GM12878 (cell line): ENCODE data around the gene GRIN2A. TPM values are rescaled to one million over a fixed set of nuclear protein-coding genes. Genes with fewer than 3 reads are reported as not detected.

Experiments used
- ATAC-seq: fragments of 200-7000 bp; cut with Tn5 transposase; 3 replicates; pipeline ENCODE4 v1.9.1; 2020; ENCODE audit warnings: mild to moderate bottlenecking, moderate library complexity
- BruUV-seq: library from RNA; stranded (reverse); fragments of 400-500 nt; replicated peaks from 2 replicates; lab custom pipeline; 2021; lab: Mats Ljungman, UMichigan
- CTCF ChIA-PET: fragments of 300-600 bp; sonication (Branson Sonifier 250); formaldehyde crosslinking; extraction: SDS; loops from one replicate; lab custom pipeline; 2021; ENCODE audit warnings: inconsistent platforms; lab: Yijun Ruan, JAX
- POLR2A ChIA-PET: fragments of 350-600 bp; formaldehyde crosslinking; extraction: SDS; loops from one replicate; lab custom pipeline; 2021; ENCODE audit warnings: inconsistent platforms; lab: Charles Lee
- RAD21 ChIA-PET: fragments of 300-600 bp; sonication (Branson Sonifier 250); formaldehyde crosslinking; loops from one replicate; lab custom pipeline; 2023; ENCODE audit warnings: antibody characterized with exemption; ENCODE audit not compliant: unreplicated experiment; lab: Charles Lee
- SMC1A ChIA-PET: fragments of 300-600 bp; sonication (Branson Sonifier 250); formaldehyde crosslinking; loops from one replicate; lab custom pipeline; 2023; ENCODE audit not compliant: unreplicated experiment, uncharacterized antibody; lab: Charles Lee
- DNase-seq: peaks from one replicate; pipeline ENCODE4 v3.0.0-alpha.2; 2011; ENCODE audit warnings: low read depth, low spot score
- FAIRE-seq: peaks from 3 replicates; lab custom pipeline; 2011; peaks lifted over from hg19 to GRCh38; lab: Jason Lieb, UNC
- H2AFZ ChIP-seq: 2 replicates; pipeline ENCODE4 v1.6.0; 2011; ENCODE audit warnings: low read depth, low read length, control low read depth; ENCODE audit not compliant: control insufficient read depth
- H3K27ac ChIP-seq: 2 replicates; pipeline ENCODE4 v1.5.1; 2011; ENCODE audit warnings: control low read depth; ENCODE audit not compliant: control insufficient read depth, insufficient read depth
- H3K27me3 ChIP-seq, 2 experiments: replicated peaks in 1 of 2; 2 replicates each; pipeline versions ENCODE4 v1.6.0 to v1.6.1; 2011; ENCODE audit warnings: low read length in 1 of 2; ENCODE audit not compliant: control insufficient read depth in 2 of 2, insufficient read depth in 2 of 2
- H3K36me3 ChIP-seq, 2 experiments: 2 replicates each; pipeline ENCODE4 v1.5.1; 2011; ENCODE audit warnings: low read length in 1 of 2; ENCODE audit not compliant: control insufficient read depth in 2 of 2, insufficient read depth in 2 of 2
- H3K4me1 ChIP-seq: 2 replicates; pipeline ENCODE4 v1.6.1; 2011; ENCODE audit warnings: mild to moderate bottlenecking, low read length, moderate library complexity, mixed read lengths; ENCODE audit not compliant: control insufficient read depth, insufficient read depth
- H3K4me2 ChIP-seq: 2 replicates; pipeline ENCODE4 v1.6.0; 2011; ENCODE audit warnings: control low read depth; ENCODE audit not compliant: control insufficient read depth, insufficient read depth
- H3K4me3 ChIP-seq: fragments of 200-600 bp; sonication (generic); 2 replicates; pipeline ENCODE4 v1.5.1; 2016
- H3K79me2 ChIP-seq: 2 replicates; pipeline ENCODE4 v1.6.0; 2011; ENCODE audit warnings: low read length; ENCODE audit not compliant: control insufficient read depth, insufficient read depth
- H3K9ac ChIP-seq: 2 replicates; pipeline ENCODE4 v1.8.0; 2011; ENCODE audit warnings: low read length, control low read depth, mixed read lengths; ENCODE audit not compliant: control insufficient read depth, insufficient read depth
- H3K9me3 ChIP-seq: replicated peaks from 3 replicates; pipeline ENCODE4 v1.5.1; 2011; ENCODE audit warnings: mild to moderate bottlenecking, low read length; ENCODE audit not compliant: control insufficient read depth, insufficient read depth
- H4K20me1 ChIP-seq: 2 replicates; pipeline ENCODE4 v1.6.0; 2011; ENCODE audit not compliant: control insufficient read depth, insufficient read depth
- ATF7 ChIP-seq: fragments of 450-650 bp; IDR thresholded peaks from 2 replicates; pipeline ENCODE4 v1.6.1; 2016; ENCODE audit warnings: low read depth, mild to moderate bottlenecking
- BRCA1 ChIP-seq: IDR thresholded peaks from 2 replicates; pipeline ENCODE4 v1.6.1; 2011; ENCODE audit warnings: low read depth, low read length, improper control_type of control experiment
- CBFB ChIP-seq: IDR thresholded peaks from 2 replicates; pipeline ENCODE4 v1.6.1; 2016; ENCODE audit warnings: antibody characterized with exemption, low read depth
- CBX5 ChIP-seq: sonication (generic); IDR thresholded peaks from 2 replicates; pipeline ENCODE4 v1.6.1; 2016; ENCODE audit warnings: low read depth, moderate library complexity, mild to moderate bottlenecking, inconsistent platforms
- CHD4 ChIP-seq: fragments of 200-600 bp; sonication (generic); IDR thresholded peaks from 2 replicates; pipeline ENCODE4 v1.6.1; 2016; ENCODE audit warnings: mild to moderate bottlenecking
- EP300 ChIP-seq, 2 experiments: fragments of 150-350 bp in 1 of 2; IDR thresholded peaks; 2 replicates each; pipeline ENCODE4 v1.6.1; 2011 to 2012; ENCODE audit warnings: low read depth in 2 of 2, low read length in 2 of 2, borderline replicate concordance in 1 of 2, improper control_type of control experiment in 1 of 2, inconsistent platforms in 1 of 2; ENCODE audit not compliant: control insufficient read depth in 1 of 2
- ETV6 ChIP-seq, 2 experiments: fragments of 450-650 bp in 1 of 2; IDR thresholded peaks in 1 of 2; conservative IDR thresholded peaks in 1 of 2; 2 replicates each; pipeline ENCODE4 v1.6.1; 2014; ENCODE audit warnings: antibody characterized with exemption in 1 of 2, borderline replicate concordance in 1 of 2, low read depth in 1 of 2, mild to moderate bottlenecking in 1 of 2, moderate library complexity in 1 of 2
- FOXM1 ChIP-seq: IDR thresholded peaks from 2 replicates; pipeline ENCODE4 v1.6.1; 2012; ENCODE audit warnings: low read depth, mild to moderate bottlenecking, inconsistent platforms, low read length, moderate library complexity
- MTA2 ChIP-seq: fragments of 450-650 bp; IDR thresholded peaks from 2 replicates; pipeline ENCODE4 v1.6.1; 2016; ENCODE audit warnings: low read depth, mild to moderate bottlenecking, moderate library complexity
- NFIC ChIP-seq: IDR thresholded peaks from 2 replicates; pipeline ENCODE4 v1.6.1; 2012; ENCODE audit warnings: low read depth, mild to moderate bottlenecking, inconsistent platforms, low read length, moderate library complexity
- POU2F2 ChIP-seq: IDR thresholded peaks from 3 replicates; pipeline ENCODE4 v1.6.1; 2011; ENCODE audit warnings: low read depth, mild to moderate bottlenecking, low read length, borderline replicate concordance
- RBBP5 ChIP-seq: fragments of 200-600 bp; sonication (generic); conservative IDR thresholded peaks from 2 replicates; pipeline ENCODE4 v1.6.1; 2016
- SMAD1 ChIP-seq: fragments of 450-650 bp; IDR thresholded peaks from 2 replicates; pipeline ENCODE4 v1.6.1; 2018; ENCODE audit warnings: mild to moderate bottlenecking, low read depth; ENCODE audit not compliant: partially characterized antibody
- SP1 ChIP-seq: IDR thresholded peaks from one replicate; pipeline ENCODE4 v1.6.1; 2011; ENCODE audit warnings: low read depth, low read length
- ZNF274 ChIP-seq: IDR thresholded peaks from one replicate; pipeline ENCODE4 v1.8.0; 2011; ENCODE audit not compliant: insufficient read length, insufficient read depth
- WGBS: methylation state at CpG from one replicate; pipeline ENCODE4 v1.1.6; 2016; ENCODE audit warnings: low lambda C conversion rate; ENCODE audit not compliant: insufficient replicate concordance, insufficient coverage; ENCODE audit errors: missing lambda C conversion rate; 5-methylcytosine and 5-hydroxymethylcytosine counted together
- in situ Hi-C: fragments of 300-500 bp; cut with MboI; formaldehyde crosslinking; loops from 9 replicates; pipeline ENCODE4 v1.14.3; 2018; ENCODE audit warnings: mixed read lengths
- intact Hi-C: fragments of 100-400 bp; cut with micrococcal nuclease; formaldehyde crosslinking; loops from one replicate; pipeline ENCODE4 v1.14.2; 2022; ENCODE audit not compliant: unreplicated experiment
- polyA plus RNA-seq, 11 experiments: library from polyadenylated mRNA; depleted of rRNA in 4 of 11; unstranded in 6 of 11; stranded (reverse) in 5 of 11; fragments of >200 nt; fragmentation: Nextera tagmentation in 4 of 11; fragmentation: Illumina TruSeq in 1 of 11; extraction: Ambion mirVana in 4 of 11; extraction: Trizol in 1 of 11; gene quantifications; 1 replicate in 1 of 11; 2 replicates in 10 of 11; pipeline versions ENCODE4 v1.2.1 to v1.2.3, GENCODE V29; 2011 to 2016; ENCODE audit warnings: inconsistent platforms in 2 of 11, missing spikeins in 2 of 11, low read depth in 1 of 11
- total RNA-seq, 4 experiments: library from RNA; depleted of rRNA in 3 of 4; stranded (reverse); fragments of >200 nt in 3 of 4; fragmentation: Illumina TruSeq in 1 of 4; extraction: Trizol in 1 of 4; gene quantifications; 2 replicates each; pipeline versions ENCODE4 v1.2.1 to v1.2.3, GENCODE V29; 2013 to 2021
- TF ChIP-seq, protein P1 (sequence below): IDR thresholded peaks from 2 replicates; pipeline ENCODE4 v1.6.1; 2012; ENCODE audit warnings: low read depth, low read length, improper control_type of control experiment

GRIN2A gene
- total and polyA plus RNA-seq, 10 of the 15 experiments (the other 5 are each of a cell fraction or from before 2014, with no cell fraction given) = 2.4 to 13.3 (median 7.3) TPM

DNA sequence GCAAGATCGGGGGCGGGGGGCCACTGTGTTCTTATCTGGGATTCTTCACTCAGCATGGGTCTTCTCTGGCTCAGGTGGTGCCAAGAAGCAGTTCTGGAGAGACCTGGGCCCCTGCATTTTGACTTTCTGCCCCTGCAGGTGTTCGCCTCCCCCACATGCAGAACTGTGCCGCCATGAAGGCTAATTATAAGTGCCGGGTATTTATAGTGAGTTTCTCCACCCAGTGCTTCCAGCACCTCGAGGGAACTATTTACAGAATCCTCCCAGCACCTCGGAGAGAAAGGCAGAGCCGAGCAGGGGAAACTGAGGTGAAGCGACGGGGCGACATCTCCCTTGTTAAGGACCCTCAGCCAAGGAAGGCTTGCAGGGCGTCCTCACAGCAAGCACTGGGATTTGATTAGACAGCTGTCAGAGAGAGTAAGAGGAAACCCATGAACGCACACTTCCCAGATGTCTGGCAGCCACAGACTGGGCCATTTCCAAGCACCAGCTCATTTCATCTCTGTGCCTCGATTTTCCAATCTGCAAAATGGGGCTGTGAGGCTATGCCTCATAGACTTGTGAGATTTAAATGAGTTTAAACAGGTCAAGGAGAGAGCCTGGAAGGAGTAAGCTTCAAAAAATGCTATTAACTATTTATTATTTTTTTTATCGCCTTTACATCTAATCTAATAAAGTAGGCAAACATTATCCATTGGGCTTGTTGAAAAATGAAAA is 36.4 kb upstream of the GRIN2A start:
- ChIA-PET POLR2A (no interaction called here), RAD21 (no interaction called here), CTCF (interaction anchor here (1.6 kb wide), 1 partner anchor 296 kb away, joined by 6 read pairs; no protein-coding TSS in a partner anchor), SMC1A (no interaction called here)
- Histone ChIP-seq H3K79me2 (no peaks in the 10 kb centered on the region), H3K9ac (no peak overlapping the region), H3K27ac (no peak overlapping the region), H3K9me3 (no peaks in the 10 kb centered on the region; the same call in 2 of the 3 replicates), H3K4me1 (no peaks in the 10 kb centered on the region), H3K4me3 (no peak overlapping the region), H3K36me3 (no peaks in the 10 kb centered on the region), H3K27me3 (no peaks in the 10 kb centered on the region), H3K4me2 (no peak overlapping the region), H4K20me1 (no peaks in the 10 kb centered on the region), H2AFZ (no peak overlapping the region)
- ATAC-seq (no peak), FAIRE-seq (no peak), DNase-seq (no peak)
- in situ Hi-C loops (no loop called here), intact Hi-C loops (no loop called here)
- no peak for TF ChIP-seq SP1
- TF ChIP-seq CBX5 = no peak
- TF ChIP-seq, protein P1, sequence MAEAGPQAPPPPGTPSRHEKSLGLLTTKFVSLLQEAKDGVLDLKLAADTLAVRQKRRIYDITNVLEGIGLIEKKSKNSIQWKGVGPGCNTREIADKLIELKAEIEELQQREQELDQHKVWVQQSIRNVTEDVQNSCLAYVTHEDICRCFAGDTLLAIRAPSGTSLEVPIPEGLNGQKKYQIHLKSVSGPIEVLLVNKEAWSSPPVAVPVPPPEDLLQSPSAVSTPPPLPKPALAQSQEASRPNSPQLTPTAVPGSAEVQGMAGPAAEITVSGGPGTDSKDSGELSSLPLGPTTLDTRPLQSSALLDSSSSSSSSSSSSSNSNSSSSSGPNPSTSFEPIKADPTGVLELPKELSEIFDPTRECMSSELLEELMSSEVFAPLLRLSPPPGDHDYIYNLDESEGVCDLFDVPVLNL = no peak
- TF ChIP-seq CBFB = no peak
- TF ChIP-seq CHD4 = no peak
- TF ChIP-seq NFIC = no peak
- TF ChIP-seq ZNF274 = no peak
- no peak for TF ChIP-seq EP300 (IDR thresholded peaks at IDR 0.05; ENCODE audit: borderline replicate concordance in 1 of 2, control insufficient read depth in 1 of 2, low read depth in 2 of 2, low read length in 2 of 2)
- TF ChIP-seq BRCA1 = no peak
- TF ChIP-seq MTA2 = no peak
- TF ChIP-seq ETV6 (conservative IDR thresholded peaks at IDR 0.05 in 1 of 2, IDR thresholded peaks at IDR 0.05 in 1 of 2; ENCODE audit: borderline replicate concordance in 1 of 2, low read depth in 1 of 2) = no peak
- no peak for TF ChIP-seq SMAD1
- TF ChIP-seq FOXM1 = no peak
- no peak for TF ChIP-seq POU2F2
- TF ChIP-seq RBBP5 = no peak
- TF ChIP-seq ATF7 = no peak
- no TSS peak for BruUV-seq
- WGBS = 28% methylated on average over 15 of the region's 15 CpGs
